K562 (cell line): ENCODE data around the gene NRROS. TPM values are rescaled to one million over a fixed set of nuclear protein-coding genes. Genes with fewer than 3 reads are reported as not detected.

Experiments
- CC2D1A ChIP-seq: fragments of 450-650 bp; IDR thresholded peaks from 2 replicates; pipeline ENCODE4 v1.6.1; 2017; ENCODE audit warnings: mild to moderate bottlenecking
- DEAF1 ChIP-seq: fragments of 450-650 bp; formaldehyde crosslinking; IDR thresholded peaks from 2 replicates; pipeline ENCODE4 v1.4.0; 2020; ENCODE audit warnings: mild to moderate bottlenecking, moderate library complexity
- HCFC1 ChIP-seq: IDR thresholded peaks from 2 replicates; pipeline ENCODE4 v1.6.1; 2012; ENCODE audit warnings: low read depth, low read length, improper control_type of control experiment
- HNRNPH1 ChIP-seq: fragments of 200-400 bp; formaldehyde crosslinking; optimal IDR thresholded peaks from 2 replicates; pipeline ENCODE3; 2017; ENCODE audit warnings: low read depth, mild to moderate bottlenecking, low read length, moderate library complexity
- LCOR ChIP-seq: sonication (generic); formaldehyde crosslinking; IDR thresholded peaks from 2 replicates; pipeline ENCODE4 v1.8.0; 2022; ENCODE audit warnings: mild to moderate bottlenecking, missing genetic modification reagents
- MEIS2 ChIP-seq: fragments of 450-650 bp; IDR thresholded peaks from 2 replicates; pipeline ENCODE4 v1.6.1; 2014; ENCODE audit warnings: mild to moderate bottlenecking; ENCODE audit not compliant: partially characterized antibody
- MLX ChIP-seq, 2 experiments: fragments of 450-650 bp in 1 of 2; sonication (generic) in 1 of 2; formaldehyde crosslinking; conservative IDR thresholded peaks; 2 replicates each; pipeline versions ENCODE4 v1.4.0 to v1.8.1; 2020 to 2022; ENCODE audit warnings: mild to moderate bottlenecking in 1 of 2, missing genetic modification reagents in 1 of 2
- MYC ChIP-seq, 2 experiments: fragments of 250-450 bp in 1 of 2; sonication (Bioruptor Pico) in 1 of 2; IDR thresholded peaks; 2 replicates each; pipeline versions ENCODE4 v1.5.1 to v1.6.1; 2012 to 2021; ENCODE audit warnings: low read depth in 2 of 2, borderline replicate concordance in 1 of 2, improper control_type of control experiment in 1 of 2, low read length in 1 of 2, mild to moderate bottlenecking in 1 of 2, moderate library complexity in 1 of 2
- PTTG1 ChIP-seq: fragments of 450-650 bp; IDR thresholded peaks from 2 replicates; pipeline ENCODE4 v1.6.1; 2016; ENCODE audit warnings: low read depth, mild to moderate bottlenecking, missing genetic modification characterization, missing compliant biosample characterization
- SRSF1 ChIP-seq: fragments of 200-400 bp; formaldehyde crosslinking; IDR thresholded peaks from 2 replicates; pipeline ENCODE4 v1.6.1; 2017; ENCODE audit warnings: mild to moderate bottlenecking, low read depth, low read length, moderate library complexity
- ZBED1 ChIP-seq: IDR thresholded peaks from 2 replicates; pipeline ENCODE4 v1.6.1; 2014
- ZNF644 ChIP-seq: fragments of 200-800 bp; sonication (Bioruptor generic); IDR thresholded peaks from 2 replicates; pipeline ENCODE4 v1.6.1; 2016; ENCODE audit warnings: low read depth, missing genetic modification characterization, missing compliant biosample characterization
- ZNF830 ChIP-seq: fragments of 250-450 bp; sonication (Bioruptor Pico); IDR thresholded peaks from 2 replicates; pipeline ENCODE4 v1.5.0; 2021; ENCODE audit warnings: mild to moderate bottlenecking
- polyA plus RNA-seq, 8 experiments: library from polyadenylated mRNA; depleted of rRNA in 4 of 8; stranded (reverse) in 5 of 8; unstranded in 3 of 8; fragments of >200 nt; fragmentation: Nextera tagmentation in 2 of 8; fragmentation: Illumina TruSeq in 1 of 8; extraction: Ambion mirVana in 2 of 8; extraction: Trizol in 1 of 8; gene quantifications; 2 replicates each; pipeline versions ENCODE4 v1.2.1 to v1.2.3, GENCODE V29; 2011 to 2014; ENCODE audit warnings: inconsistent platforms in 1 of 8, missing spikeins in 1 of 8
- total RNA-seq, 7 experiments: library from RNA; depleted of rRNA in 6 of 7; stranded (reverse); fragments of >200 nt in 6 of 7; fragmentation: Illumina TruSeq in 2 of 7; extraction: Trizol in 2 of 7; gene quantifications; 2 replicates each; pipeline versions ENCODE4 v1.2.1 to v1.2.3, GENCODE V29; 2011 to 2021; ENCODE audit warnings: low replicate concordance in 1 of 7
- TF ChIP-seq, protein P1 (sequence below): conservative IDR thresholded peaks from 2 replicates; pipeline ENCODE4 v1.6.1; 2011; ENCODE audit warnings: low read depth, mild to moderate bottlenecking, low read length; ENCODE audit not compliant: control insufficient read depth
- TF ChIP-seq, protein P2 (sequence below): sonication (generic); formaldehyde crosslinking; IDR thresholded peaks from 2 replicates; pipeline ENCODE4 v1.8.0; 2022; ENCODE audit warnings: mild to moderate bottlenecking, low read depth, missing genetic modification reagents
- TF ChIP-seq, protein P3 (sequence below), 3 experiments: IDR thresholded peaks in 2 of 3; conservative IDR thresholded peaks in 1 of 3; 2 replicates each; pipeline ENCODE4 v1.5.1; 2011 to 2012; ENCODE audit warnings: low read length in 3 of 3, mild to moderate bottlenecking in 3 of 3, control low read depth in 2 of 3, improper control_type of control experiment in 1 of 3, inconsistent platforms in 1 of 3, low read depth in 1 of 3, mixed read lengths in 1 of 3, moderate library complexity in 1 of 3; ENCODE audit not compliant: insufficient read depth in 2 of 3
- TF ChIP-seq, protein P4 (sequence below): sonication (generic); formaldehyde crosslinking; IDR thresholded peaks from 2 replicates; pipeline ENCODE4 v1.8.0; 2023; ENCODE audit warnings: mild to moderate bottlenecking, missing genetic modification reagents

The NRROS gene
- total and polyA plus RNA-seq, 9 of the 15 experiments (the other 6 are each of a cell fraction or from before 2014, with no cell fraction given): 0.34 to 13.8 (median 3.8) TPM

DNA sequence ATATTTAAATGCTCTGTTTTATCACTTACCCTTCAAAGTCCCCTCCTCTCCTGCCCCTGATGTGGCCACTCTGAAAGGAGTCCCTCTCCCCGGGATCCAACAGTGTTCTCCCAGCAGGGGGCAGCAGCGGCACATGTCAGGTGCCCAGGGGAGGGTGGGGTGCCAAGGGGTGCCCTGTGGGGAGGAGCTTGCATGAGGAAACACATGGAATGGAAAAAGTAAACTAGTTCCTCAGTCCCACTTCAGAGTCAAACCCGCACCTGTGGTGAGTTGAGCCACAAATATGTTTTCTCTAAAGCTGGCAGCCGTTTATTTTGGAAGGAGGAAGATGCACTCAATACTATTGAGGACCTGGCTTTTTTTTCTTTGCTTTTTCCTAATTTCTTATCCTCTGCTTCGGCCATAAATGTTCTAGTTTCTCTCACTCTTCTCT lies 30.1 kb upstream of the NRROS start (continued):
- TF ChIP-seq DEAF1 (peak; percentile 96), HNRNPH1 (no peak), CC2D1A (peak; percentile 81; the same call in 1 of the 2 replicates), MEIS2 (no peak), MLX (CRISPR knock-in tag; conservative IDR thresholded peaks at IDR 0.05) (no peak), SRSF1 (no peak), ZBED1 (no peak), MYC (IDR thresholded peaks at IDR 0.05; ENCODE audit: low read depth, low read length) (peak; percentile 69), MYC (CRISPR knock-in tag; IDR thresholded peaks at IDR 0.05; ENCODE audit: borderline replicate concordance, low read depth) (no peak), LCOR (peak; percentile 45; the same call in 1 of the 2 replicates), HCFC1 (no peak), ZNF644 (tag) (no peak), PTTG1 (tag) (no peak), ZNF830 (CRISPR knock-in tag) (no peak)
- TF ChIP-seq, protein P1, sequence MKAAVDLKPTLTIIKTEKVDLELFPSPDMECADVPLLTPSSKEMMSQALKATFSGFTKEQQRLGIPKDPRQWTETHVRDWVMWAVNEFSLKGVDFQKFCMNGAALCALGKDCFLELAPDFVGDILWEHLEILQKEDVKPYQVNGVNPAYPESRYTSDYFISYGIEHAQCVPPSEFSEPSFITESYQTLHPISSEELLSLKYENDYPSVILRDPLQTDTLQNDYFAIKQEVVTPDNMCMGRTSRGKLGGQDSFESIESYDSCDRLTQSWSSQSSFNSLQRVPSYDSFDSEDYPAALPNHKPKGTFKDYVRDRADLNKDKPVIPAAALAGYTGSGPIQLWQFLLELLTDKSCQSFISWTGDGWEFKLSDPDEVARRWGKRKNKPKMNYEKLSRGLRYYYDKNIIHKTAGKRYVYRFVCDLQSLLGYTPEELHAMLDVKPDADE: no peak
- TF ChIP-seq, protein P2, sequence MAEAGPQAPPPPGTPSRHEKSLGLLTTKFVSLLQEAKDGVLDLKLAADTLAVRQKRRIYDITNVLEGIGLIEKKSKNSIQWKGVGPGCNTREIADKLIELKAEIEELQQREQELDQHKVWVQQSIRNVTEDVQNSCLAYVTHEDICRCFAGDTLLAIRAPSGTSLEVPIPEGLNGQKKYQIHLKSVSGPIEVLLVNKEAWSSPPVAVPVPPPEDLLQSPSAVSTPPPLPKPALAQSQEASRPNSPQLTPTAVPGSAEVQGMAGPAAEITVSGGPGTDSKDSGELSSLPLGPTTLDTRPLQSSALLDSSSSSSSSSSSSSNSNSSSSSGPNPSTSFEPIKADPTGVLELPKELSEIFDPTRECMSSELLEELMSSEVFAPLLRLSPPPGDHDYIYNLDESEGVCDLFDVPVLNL (CRISPR knock-in tag): no peak
- TF ChIP-seq, protein P3, sequence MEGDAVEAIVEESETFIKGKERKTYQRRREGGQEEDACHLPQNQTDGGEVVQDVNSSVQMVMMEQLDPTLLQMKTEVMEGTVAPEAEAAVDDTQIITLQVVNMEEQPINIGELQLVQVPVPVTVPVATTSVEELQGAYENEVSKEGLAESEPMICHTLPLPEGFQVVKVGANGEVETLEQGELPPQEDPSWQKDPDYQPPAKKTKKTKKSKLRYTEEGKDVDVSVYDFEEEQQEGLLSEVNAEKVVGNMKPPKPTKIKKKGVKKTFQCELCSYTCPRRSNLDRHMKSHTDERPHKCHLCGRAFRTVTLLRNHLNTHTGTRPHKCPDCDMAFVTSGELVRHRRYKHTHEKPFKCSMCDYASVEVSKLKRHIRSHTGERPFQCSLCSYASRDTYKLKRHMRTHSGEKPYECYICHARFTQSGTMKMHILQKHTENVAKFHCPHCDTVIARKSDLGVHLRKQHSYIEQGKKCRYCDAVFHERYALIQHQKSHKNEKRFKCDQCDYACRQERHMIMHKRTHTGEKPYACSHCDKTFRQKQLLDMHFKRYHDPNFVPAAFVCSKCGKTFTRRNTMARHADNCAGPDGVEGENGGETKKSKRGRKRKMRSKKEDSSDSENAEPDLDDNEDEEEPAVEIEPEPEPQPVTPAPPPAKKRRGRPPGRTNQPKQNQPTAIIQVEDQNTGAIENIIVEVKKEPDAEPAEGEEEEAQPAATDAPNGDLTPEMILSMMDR (IDR thresholded peaks at IDR 0.05 in 2 of 3, conservative IDR thresholded peaks at IDR 0.05 in 1 of 3; ENCODE audit: insufficient read depth in 2 of 3, low read depth in 1 of 3, low read length in 3 of 3): peak; percentile 81 to 94 (median 92)
- TF ChIP-seq, protein P4, sequence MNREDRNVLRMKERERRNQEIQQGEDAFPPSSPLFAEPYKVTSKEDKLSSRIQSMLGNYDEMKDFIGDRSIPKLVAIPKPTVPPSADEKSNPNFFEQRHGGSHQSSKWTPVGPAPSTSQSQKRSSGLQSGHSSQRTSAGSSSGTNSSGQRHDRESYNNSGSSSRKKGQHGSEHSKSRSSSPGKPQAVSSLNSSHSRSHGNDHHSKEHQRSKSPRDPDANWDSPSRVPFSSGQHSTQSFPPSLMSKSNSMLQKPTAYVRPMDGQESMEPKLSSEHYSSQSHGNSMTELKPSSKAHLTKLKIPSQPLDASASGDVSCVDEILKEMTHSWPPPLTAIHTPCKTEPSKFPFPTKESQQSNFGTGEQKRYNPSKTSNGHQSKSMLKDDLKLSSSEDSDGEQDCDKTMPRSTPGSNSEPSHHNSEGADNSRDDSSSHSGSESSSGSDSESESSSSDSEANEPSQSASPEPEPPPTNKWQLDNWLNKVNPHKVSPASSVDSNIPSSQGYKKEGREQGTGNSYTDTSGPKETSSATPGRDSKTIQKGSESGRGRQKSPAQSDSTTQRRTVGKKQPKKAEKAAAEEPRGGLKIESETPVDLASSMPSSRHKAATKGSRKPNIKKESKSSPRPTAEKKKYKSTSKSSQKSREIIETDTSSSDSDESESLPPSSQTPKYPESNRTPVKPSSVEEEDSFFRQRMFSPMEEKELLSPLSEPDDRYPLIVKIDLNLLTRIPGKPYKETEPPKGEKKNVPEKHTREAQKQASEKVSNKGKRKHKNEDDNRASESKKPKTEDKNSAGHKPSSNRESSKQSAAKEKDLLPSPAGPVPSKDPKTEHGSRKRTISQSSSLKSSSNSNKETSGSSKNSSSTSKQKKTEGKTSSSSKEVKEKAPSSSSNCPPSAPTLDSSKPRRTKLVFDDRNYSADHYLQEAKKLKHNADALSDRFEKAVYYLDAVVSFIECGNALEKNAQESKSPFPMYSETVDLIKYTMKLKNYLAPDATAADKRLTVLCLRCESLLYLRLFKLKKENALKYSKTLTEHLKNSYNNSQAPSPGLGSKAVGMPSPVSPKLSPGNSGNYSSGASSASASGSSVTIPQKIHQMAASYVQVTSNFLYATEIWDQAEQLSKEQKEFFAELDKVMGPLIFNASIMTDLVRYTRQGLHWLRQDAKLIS (CRISPR knock-in tag): no peak
